Nephron (organoid): ENCODE results near the gene NT5M.
"Not testable (repeated sequence)": the region's sequence is repeated elsewhere in the genome, so short reads cannot be mapped to it uniquely, and the experiment has no call there.

Experiments
- H3K27ac Mint-ChIP-seq, 3 experiments: 2 replicates each; pipeline ENCODE4 v1.8.0; 2020; ENCODE audit warnings: mixed read lengths in 3 of 3, mild to moderate bottlenecking in 2 of 3, moderate library complexity in 1 of 3
- H3K27me3 Mint-ChIP-seq: 2 replicates; pipeline ENCODE4 v1.8.0; 2021; ENCODE audit warnings: low read depth, mild to moderate bottlenecking, moderate library complexity, mixed read lengths
- H3K36me3 Mint-ChIP-seq: 2 replicates; pipeline ENCODE4 v1.8.0; 2020; ENCODE audit warnings: low read depth, mixed read lengths
- H3K4me1 Mint-ChIP-seq: 2 replicates; pipeline ENCODE4 v1.8.0; 2020; ENCODE audit warnings: mixed read lengths
- H3K4me3 Mint-ChIP-seq, 3 experiments: 2 replicates each; pipeline ENCODE4 v1.8.0; 2020; ENCODE audit warnings: mild to moderate bottlenecking in 3 of 3, mixed read lengths in 3 of 3, moderate library complexity in 2 of 3
- H3K9me3 Mint-ChIP-seq: 2 replicates; pipeline ENCODE4 v1.8.0; 2020; ENCODE audit warnings: mixed read lengths
- TF ChIP-seq, protein P1 (sequence below), 3 experiments: fragments of 200-600 bp; sonication (generic); IDR thresholded peaks; one replicate each; pipeline ENCODE4 v1.5.0; 2021; ENCODE audit warnings: antibody characterized with exemption in 3 of 3; ENCODE audit not compliant: unreplicated experiment in 3 of 3

NT5M gene

DNA sequence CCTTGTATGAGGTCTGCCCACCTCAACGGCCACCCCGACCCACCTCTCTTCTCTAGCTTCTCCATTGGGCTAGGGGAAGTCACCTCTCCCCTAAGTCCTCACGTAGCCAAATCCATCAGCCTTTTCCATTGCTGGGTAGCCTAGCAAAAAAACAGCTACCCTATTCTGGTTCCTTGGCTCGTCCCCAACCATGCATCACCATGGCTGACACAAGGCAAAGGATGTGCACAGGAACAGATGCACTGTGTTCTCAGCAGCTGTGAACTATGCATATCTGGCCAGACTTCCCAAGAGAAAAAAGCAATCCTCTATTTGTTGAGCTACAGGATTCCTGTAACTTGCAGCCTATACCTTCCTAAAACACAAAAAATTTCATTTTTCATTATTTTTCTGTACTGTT is 44.2 kb upstream of the NT5M start:
- no peak overlapping the region for H3K27ac Mint-ChIP-seq
- no peaks in the 10 kb centered on the region for H3K4me1 Mint-ChIP-seq
- H3K27me3 Mint-ChIP-seq: no peaks in the 10 kb centered on the region
- H3K4me3 Mint-ChIP-seq: no peak overlapping the region
- TF ChIP-seq, protein P1, sequence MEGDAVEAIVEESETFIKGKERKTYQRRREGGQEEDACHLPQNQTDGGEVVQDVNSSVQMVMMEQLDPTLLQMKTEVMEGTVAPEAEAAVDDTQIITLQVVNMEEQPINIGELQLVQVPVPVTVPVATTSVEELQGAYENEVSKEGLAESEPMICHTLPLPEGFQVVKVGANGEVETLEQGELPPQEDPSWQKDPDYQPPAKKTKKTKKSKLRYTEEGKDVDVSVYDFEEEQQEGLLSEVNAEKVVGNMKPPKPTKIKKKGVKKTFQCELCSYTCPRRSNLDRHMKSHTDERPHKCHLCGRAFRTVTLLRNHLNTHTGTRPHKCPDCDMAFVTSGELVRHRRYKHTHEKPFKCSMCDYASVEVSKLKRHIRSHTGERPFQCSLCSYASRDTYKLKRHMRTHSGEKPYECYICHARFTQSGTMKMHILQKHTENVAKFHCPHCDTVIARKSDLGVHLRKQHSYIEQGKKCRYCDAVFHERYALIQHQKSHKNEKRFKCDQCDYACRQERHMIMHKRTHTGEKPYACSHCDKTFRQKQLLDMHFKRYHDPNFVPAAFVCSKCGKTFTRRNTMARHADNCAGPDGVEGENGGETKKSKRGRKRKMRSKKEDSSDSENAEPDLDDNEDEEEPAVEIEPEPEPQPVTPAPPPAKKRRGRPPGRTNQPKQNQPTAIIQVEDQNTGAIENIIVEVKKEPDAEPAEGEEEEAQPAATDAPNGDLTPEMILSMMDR (IDR thresholded peaks at IDR 0.05; ENCODE audit: unreplicated experiment in 3 of 3): no peak
- no peaks in the 10 kb centered on the region for H3K9me3 Mint-ChIP-seq
- H3K36me3 Mint-ChIP-seq: peaks cover 68% of the 10 kb centered on the region

GRCh38 chr17:17264430-17264829 is 38.7 kb upstream of the NT5M start:
- no peaks in the 10 kb centered on the region for H3K4me1 Mint-ChIP-seq
- no peak overlapping the region for H3K27ac Mint-ChIP-seq
- TF ChIP-seq, protein P1 (IDR thresholded peaks at IDR 0.05; ENCODE audit: unreplicated experiment in 3 of 3): no peak
- H3K27me3 Mint-ChIP-seq: no peaks in the 10 kb centered on the region
- H3K4me3 Mint-ChIP-seq: no peak overlapping the region
- peaks cover 60% of the 10 kb centered on the region for H3K36me3 Mint-ChIP-seq
- H3K9me3 Mint-ChIP-seq: no peaks in the 10 kb centered on the region

DNA sequence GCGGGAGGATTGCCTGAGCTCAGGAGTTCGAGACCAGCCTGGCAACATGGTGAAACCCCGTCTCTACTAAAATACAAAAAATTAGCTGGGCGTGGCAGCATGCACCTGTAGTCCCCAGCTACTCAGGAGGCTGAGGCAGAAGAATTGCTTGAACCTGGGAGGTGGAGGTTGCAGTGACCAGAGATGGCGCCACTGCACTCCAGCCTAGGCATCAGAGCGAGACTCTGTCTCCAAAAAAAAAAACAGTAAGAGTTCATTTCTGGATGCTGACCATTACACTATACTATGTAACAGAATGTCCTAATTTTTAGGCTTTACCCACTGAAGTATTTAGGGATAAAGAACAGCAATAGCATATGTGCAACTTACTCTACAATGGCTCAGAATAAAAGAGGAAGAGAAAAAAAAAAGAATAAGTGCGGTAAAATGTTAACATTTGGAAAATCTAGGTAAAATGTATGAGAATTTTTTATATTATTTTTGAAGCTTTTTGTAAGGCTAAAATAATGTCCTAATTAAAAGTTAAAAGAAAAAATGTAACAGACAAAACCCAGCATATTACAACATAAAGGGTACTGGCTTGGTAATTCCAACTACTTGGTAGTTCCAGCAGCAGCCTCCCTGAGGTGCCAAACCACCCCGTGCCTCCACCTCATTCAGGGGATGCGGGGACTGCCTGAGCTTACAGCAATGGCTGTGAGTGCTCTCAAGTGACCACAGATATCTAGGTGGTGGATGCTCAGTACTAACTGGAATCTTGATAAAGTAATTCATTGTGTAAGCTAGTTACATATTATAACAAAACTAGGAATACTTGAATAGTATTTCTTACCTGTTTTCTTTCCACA is 33.0 kb upstream of the NT5M start:
- Mint-ChIP-seq H3K4me3 (no peak overlapping the region), H3K9me3 (no peaks in the 10 kb centered on the region), H3K27me3 (no peaks in the 10 kb centered on the region), H3K4me1 (no peaks in the 10 kb centered on the region), H3K36me3 (peaks cover 49% of the 10 kb centered on the region), H3K27ac (no peak overlapping the region)
- TF ChIP-seq, protein P1 (IDR thresholded peaks at IDR 0.05; ENCODE audit: unreplicated experiment in 3 of 3): no peak

DNA sequence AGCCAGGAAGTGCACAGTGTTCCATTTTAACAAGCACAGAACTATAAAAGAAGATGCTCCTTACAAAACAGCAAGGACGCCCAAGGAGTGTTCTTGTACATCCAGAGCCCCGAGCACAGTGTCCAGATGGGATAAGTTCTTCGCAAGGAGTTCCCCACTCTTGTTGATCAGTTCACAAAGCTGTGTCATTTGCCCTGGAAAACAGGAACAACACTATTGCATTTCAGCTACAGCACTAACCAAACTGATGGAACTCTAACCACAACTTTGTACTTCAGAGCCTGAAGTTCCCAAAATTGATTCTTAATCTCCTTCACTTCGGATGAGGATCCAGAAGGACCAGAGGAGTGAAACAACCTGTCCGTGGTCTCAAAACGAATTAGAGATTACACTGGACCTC is 27.2 kb upstream of the NT5M start:
- no peak overlapping the region for H3K4me3 Mint-ChIP-seq
- H3K36me3 Mint-ChIP-seq: peaks cover 22% of the 10 kb centered on the region
- H3K27me3 Mint-ChIP-seq: no peaks in the 10 kb centered on the region
- H3K9me3 Mint-ChIP-seq: no peaks in the 10 kb centered on the region
- H3K4me1 Mint-ChIP-seq: peaks cover 13% of the 10 kb centered on the region
- no peak overlapping the region for H3K27ac Mint-ChIP-seq
- TF ChIP-seq, protein P1 (IDR thresholded peaks at IDR 0.05; ENCODE audit: unreplicated experiment in 3 of 3): no peak

DNA sequence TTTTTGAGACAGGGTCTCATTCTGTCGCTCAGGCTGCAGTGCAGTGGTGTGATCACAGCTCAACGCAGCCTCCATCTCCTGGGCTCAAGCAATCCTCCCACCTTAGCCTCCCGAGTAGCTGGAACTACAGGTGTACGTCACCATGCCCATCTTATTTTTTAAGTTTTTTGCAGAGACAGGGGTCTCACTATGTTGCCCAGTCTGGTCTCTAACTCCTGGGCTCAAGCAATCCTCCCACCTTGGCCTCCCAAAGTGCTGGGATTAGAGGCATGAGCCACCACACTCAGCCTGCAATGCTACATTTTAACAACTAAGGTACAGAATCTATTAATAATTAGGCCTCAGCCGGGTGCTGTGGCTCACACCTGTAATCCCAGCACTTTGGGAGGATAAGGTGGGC is 25.7 kb upstream of the NT5M start:
- peaks cover 23% of the 10 kb centered on the region for H3K4me1 Mint-ChIP-seq
- not testable (repeated sequence) for H3K27ac Mint-ChIP-seq, H3K4me3 Mint-ChIP-seq, H3K27me3 Mint-ChIP-seq, H3K9me3 Mint-ChIP-seq
- peaks cover 22% of the 10 kb centered on the region for H3K36me3 Mint-ChIP-seq

GRCh38 chr17:17279316-17279715 is 23.9 kb upstream of the NT5M start:
- Mint-ChIP-seq H3K9me3 (no peaks in the 10 kb centered on the region), H3K36me3 (peaks cover 13% of the 10 kb centered on the region), H3K4me1 (peaks cover 23% of the 10 kb centered on the region), H3K4me3 (peak overlapping the region; percentile 82 to 88 (median 86)), H3K27me3 (no peaks in the 10 kb centered on the region), H3K27ac (peak overlapping the region in 2 of 3 experiments; percentile 27 to 37)
- TF ChIP-seq, protein P1 (IDR thresholded peaks at IDR 0.05; ENCODE audit: unreplicated experiment in 3 of 3): no peak
